Tibial artery (tissue), 4 donors: ENCODE data around the gene MED12L.

ENCODE experiments used
- DNase-seq, 2 donors: peaks; one replicate each; pipeline ENCODE4 v3.0.0-alpha.2; 2019
- H3K27ac ChIP-seq, 2 donors: fragments of 200-600 bp; sonication (generic) in 1 of 2; 1 replicate in 1 of 2; 2 replicates in 1 of 2; pipeline ENCODE4 v1.5.1; 2018 to 2019; ENCODE audit warnings: mild to moderate bottlenecking in 1 of 2
- H3K27me3 ChIP-seq, 2 donors: fragments of 200-600 bp; sonication (generic) in 1 of 2; one replicate each; pipeline versions ENCODE4 v1.5.1 to v1.6.0; 2016 to 2019
- H3K36me3 ChIP-seq, 3 donors: fragments of 200-600 bp; sonication (generic) in 2 of 3; one replicate each; pipeline ENCODE4 v1.5.1; 2016 to 2019; ENCODE audit warnings: mild to moderate bottlenecking in 2 of 3
- H3K4me1 ChIP-seq, 4 donors: fragments of 200-600 bp; sonication (generic) in 2 of 4; 1 replicate in 3 of 4; 2 replicates in 1 of 4; pipeline ENCODE4 v1.5.1; 2016 to 2019
- H3K4me3 ChIP-seq, 2 donors: fragments of 200-600 bp; sonication (generic) in 1 of 2; 1 replicate in 1 of 2; 2 replicates in 1 of 2; pipeline ENCODE4 v1.5.1; 2018 to 2019; ENCODE audit warnings: mild to moderate bottlenecking in 2 of 2
- H3K9me3 ChIP-seq, 3 donors: fragments of 200-600 bp; sonication (generic) in 1 of 3; one replicate each; pipeline ENCODE4 v1.5.1; 2016 to 2019
- CTCF ChIP-seq, 2 experiments: fragments of 200-600 bp in 1 of 2; fragments of 450-650 bp in 1 of 2; IDR thresholded peaks; one replicate each; pipeline ENCODE4 v1.5.1; 2017 to 2019; ENCODE audit warnings: antibody characterized with exemption in 2 of 2, mild to moderate bottlenecking in 1 of 2, moderate library complexity in 1 of 2
- intact Hi-C: fragments of 100-400 bp; cut with DNase I; formaldehyde crosslinking; loops from one replicate; pipeline ENCODE4 v1.15.0; 2023; ENCODE audit warnings: low total_unique reads

Gene MED12L

DNA sequence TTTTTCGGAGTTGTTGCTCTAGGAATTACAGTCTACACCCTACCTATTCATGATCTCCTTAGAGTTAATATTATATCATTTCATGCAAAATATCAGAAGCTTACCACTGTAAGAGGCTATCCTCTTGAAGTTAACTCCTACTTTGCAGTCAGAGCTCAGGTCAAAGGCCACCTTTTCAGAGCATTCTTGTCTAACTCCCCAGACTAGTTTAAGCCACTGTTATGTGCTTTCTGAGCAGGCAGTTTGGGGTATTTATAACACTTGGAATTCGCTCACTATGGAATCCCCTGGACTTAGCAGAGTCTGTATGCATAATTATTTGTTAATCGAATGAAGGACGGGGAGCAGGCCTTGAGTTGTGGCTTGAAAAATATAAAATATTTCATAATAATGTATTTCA, 21.7 kb downstream of the MED12L start:
- no peak for DNase-seq
- H3K4me3 ChIP-seq, result no peak overlapping the region
- H3K4me1 ChIP-seq, result no peaks in the 10 kb centered on the region
- no peak for TF ChIP-seq CTCF (IDR thresholded peaks at IDR 0.05)
- H3K27me3 ChIP-seq, result no peaks in the 10 kb centered on the region
- H3K27ac ChIP-seq, result no peak overlapping the region
- no peaks in the 10 kb centered on the region for H3K9me3 ChIP-seq
- intact Hi-C loops, result no loop called here
- H3K36me3 ChIP-seq, result no peaks in the 10 kb centered on the region

GRCh38 chr3:151107701-151108100, 22.2 kb downstream of the MED12L start:
- intact Hi-C loops, result no loop called here
- H3K27ac ChIP-seq, result no peak overlapping the region
- no peaks in the 10 kb centered on the region for H3K36me3 ChIP-seq
- no peak for DNase-seq
- no peak for TF ChIP-seq CTCF (IDR thresholded peaks at IDR 0.05)
- no peak overlapping the region for H3K4me3 ChIP-seq
- no peaks in the 10 kb centered on the region for H3K9me3 ChIP-seq
- no peaks in the 10 kb centered on the region for H3K27me3 ChIP-seq
- no peaks in the 10 kb centered on the region for H3K4me1 ChIP-seq

DNA sequence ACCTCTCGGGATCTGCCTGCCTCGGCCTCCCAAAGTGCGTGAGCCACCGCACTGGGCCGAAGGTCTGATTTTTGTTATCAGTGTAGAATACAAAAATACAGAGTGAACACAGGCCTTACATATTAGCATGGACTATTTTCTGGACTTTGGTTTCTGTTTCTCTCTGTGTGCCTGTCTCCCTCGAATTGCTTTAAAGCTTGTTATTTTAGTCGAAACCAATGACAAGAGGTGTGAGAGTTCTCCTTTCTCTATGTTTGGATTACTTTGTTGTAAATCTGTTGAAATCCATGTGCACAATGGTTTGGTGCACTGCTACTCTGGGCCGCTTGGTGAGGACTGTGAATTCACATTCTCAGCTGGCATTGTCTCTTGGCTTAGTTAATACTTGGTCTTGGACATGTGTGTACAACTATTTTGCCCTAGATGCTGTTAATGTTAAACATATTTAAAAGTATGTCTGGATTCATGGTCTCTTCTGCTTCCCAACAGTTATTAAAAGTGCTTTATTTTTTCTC, 23.9 kb downstream of the MED12L start:
- H3K4me1 ChIP-seq, result no peaks in the 10 kb centered on the region
- no peaks in the 10 kb centered on the region for H3K9me3 ChIP-seq
- H3K36me3 ChIP-seq, result no peaks in the 10 kb centered on the region
- no peak overlapping the region for H3K4me3 ChIP-seq
- no peak for TF ChIP-seq CTCF (IDR thresholded peaks at IDR 0.05)
- H3K27me3 ChIP-seq, result no peaks in the 10 kb centered on the region
- H3K27ac ChIP-seq, result no peak overlapping the region
- intact Hi-C loops, result no loop called here
- no peak for DNase-seq

- Histone ChIP-seq H3K27me3 (no peaks in the 10 kb centered on the region), H3K9me3 (no peaks in the 10 kb centered on the region), H3K27ac (no peak overlapping the region), H3K4me3 (no peak overlapping the region), H3K4me1 (no peaks in the 10 kb centered on the region), H3K36me3 (no peaks in the 10 kb centered on the region)
- no peak for TF ChIP-seq CTCF (IDR thresholded peaks at IDR 0.05)
- no peak for DNase-seq
- intact Hi-C loops, result no loop called here
Observed at GRCh38 chr3:151112731-151113130, 27.3 kb downstream of the MED12L start.

- no peak overlapping the region for H3K4me3 ChIP-seq
- H3K4me1 ChIP-seq, result no peaks in the 10 kb centered on the region
- H3K9me3 ChIP-seq, result no peaks in the 10 kb centered on the region
- TF ChIP-seq CTCF (IDR thresholded peaks at IDR 0.05), result no peak
- H3K27ac ChIP-seq, result no peak overlapping the region
- no peaks in the 10 kb centered on the region for H3K36me3 ChIP-seq
- no peak for DNase-seq
- intact Hi-C loops, result no loop called here
- no peaks in the 10 kb centered on the region for H3K27me3 ChIP-seq
Observed at GRCh38 chr3:151113343-151113742, 27.9 kb downstream of the MED12L start.

- intact Hi-C loops, result no loop called here
- TF ChIP-seq CTCF (IDR thresholded peaks at IDR 0.05), result no peak
- Histone ChIP-seq H3K9me3 (no peaks in the 10 kb centered on the region), H3K27me3 (no peaks in the 10 kb centered on the region), H3K4me1 (no peaks in the 10 kb centered on the region), H3K27ac (no peak overlapping the region), H3K36me3 (no peaks in the 10 kb centered on the region), H3K4me3 (no peak overlapping the region)
- DNase-seq, result no peak
Observed at GRCh38 chr3:151117047-151117446, 31.6 kb downstream of the MED12L start.
